Measurements from ENCODE around the gene PLTP.

DNA sequence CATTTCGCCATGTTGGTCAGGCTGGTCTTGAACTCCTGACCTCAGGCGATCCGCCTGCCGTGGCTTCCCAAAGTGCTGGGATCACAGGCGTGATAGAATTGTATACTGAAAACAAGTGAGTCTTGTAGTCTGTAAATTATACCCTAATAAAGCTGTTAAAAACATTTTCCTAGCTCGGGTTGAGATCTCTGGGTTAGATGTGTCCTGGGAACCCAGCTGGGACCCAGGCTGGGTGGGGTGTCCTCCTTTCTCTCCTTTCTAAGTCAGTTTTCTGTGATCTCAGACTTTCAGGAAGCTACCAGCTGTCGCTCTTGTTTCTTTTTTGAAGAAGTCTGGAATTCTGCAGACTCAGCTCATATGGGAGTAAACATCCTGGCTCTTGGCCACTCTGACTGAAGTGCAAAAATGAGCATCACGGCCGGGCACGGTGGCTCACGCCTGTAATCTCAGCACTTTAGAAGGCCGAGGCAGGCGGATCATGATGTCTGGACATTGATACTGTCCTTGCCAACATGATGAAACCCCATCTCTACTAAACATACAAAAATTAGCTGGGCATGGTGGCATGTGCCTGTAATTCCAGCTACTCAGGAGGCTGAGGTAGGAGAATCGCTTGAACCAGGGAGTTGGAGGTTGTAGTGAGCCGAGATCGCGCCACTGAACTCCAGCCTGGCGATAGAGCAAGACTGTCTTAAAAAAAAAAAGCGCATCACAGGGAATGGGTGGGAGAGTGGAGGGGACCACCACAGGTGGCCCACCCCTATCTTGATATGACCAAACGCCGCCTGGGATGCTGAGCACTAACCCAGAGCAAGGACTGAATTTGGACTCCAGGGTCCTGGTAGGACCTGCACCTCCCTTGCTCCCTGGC is 12.7 kb upstream of the PLTP start:
- TF ChIP-seq, protein P1, sequence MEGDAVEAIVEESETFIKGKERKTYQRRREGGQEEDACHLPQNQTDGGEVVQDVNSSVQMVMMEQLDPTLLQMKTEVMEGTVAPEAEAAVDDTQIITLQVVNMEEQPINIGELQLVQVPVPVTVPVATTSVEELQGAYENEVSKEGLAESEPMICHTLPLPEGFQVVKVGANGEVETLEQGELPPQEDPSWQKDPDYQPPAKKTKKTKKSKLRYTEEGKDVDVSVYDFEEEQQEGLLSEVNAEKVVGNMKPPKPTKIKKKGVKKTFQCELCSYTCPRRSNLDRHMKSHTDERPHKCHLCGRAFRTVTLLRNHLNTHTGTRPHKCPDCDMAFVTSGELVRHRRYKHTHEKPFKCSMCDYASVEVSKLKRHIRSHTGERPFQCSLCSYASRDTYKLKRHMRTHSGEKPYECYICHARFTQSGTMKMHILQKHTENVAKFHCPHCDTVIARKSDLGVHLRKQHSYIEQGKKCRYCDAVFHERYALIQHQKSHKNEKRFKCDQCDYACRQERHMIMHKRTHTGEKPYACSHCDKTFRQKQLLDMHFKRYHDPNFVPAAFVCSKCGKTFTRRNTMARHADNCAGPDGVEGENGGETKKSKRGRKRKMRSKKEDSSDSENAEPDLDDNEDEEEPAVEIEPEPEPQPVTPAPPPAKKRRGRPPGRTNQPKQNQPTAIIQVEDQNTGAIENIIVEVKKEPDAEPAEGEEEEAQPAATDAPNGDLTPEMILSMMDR (IDR thresholded peaks at IDR 0.05), result no peak
- TF ChIP-seq POLR2A (IDR thresholded peaks at IDR 0.05) (no peak), EP300 (IDR thresholded peaks at IDR 0.05) (peak; percentile 9 to 67)
